Activated CD4-positive, alpha-beta T cell treated with anti-CD3 and anti-CD28 coated beads, Interleukin-2, amount 10 ng/mL, durations not matched to agents 24 days and 14 days (primary cell): ENCODE results near the gene KIF13A. TPM values are rescaled to one million over a fixed set of nuclear protein-coding genes. Genes with fewer than 3 reads are reported as not detected.
"Not testable (repeated sequence)": the region's sequence is repeated elsewhere in the genome, so short reads cannot be mapped to it uniquely, and the experiment has no call there.

Source experiments
- DNase-seq: peaks from one replicate; pipeline ENCODE4 v3.0.0; 2022
- H3K27ac Mint-ChIP-seq: one replicate; pipeline ENCODE4 v1.8.0; 2022; ENCODE audit warnings: mild to moderate bottlenecking, mixed read lengths
- H3K27me3 Mint-ChIP-seq: one replicate; pipeline ENCODE4 v1.8.0; 2022; ENCODE audit warnings: mixed read lengths
- H3K36me3 Mint-ChIP-seq: one replicate; pipeline ENCODE4 v1.8.0; 2022; ENCODE audit warnings: low read depth, mild to moderate bottlenecking, mixed read lengths
- H3K4me1 Mint-ChIP-seq: one replicate; pipeline ENCODE4 v1.8.0; 2021; ENCODE audit warnings: mixed read lengths
- H3K4me3 Mint-ChIP-seq: one replicate; pipeline ENCODE4 v1.8.0; 2022; ENCODE audit warnings: mild to moderate bottlenecking, moderate library complexity, mixed read lengths
- H3K9me3 Mint-ChIP-seq: one replicate; pipeline ENCODE4 v1.8.0; 2021; ENCODE audit warnings: mixed read lengths
- intact Hi-C: fragments of 100-400 bp; cut with micrococcal nuclease; formaldehyde crosslinking; loops from one replicate; pipeline ENCODE4 v1.15.1; 2023
- total RNA-seq: library from RNA; stranded (reverse); gene quantifications from 2 replicates; pipeline ENCODE4 v1.2.3, GENCODE V29; 2022

The KIF13A gene
- total RNA-seq, 1 donor from 2014 or later = not detected

GRCh38 chr6:17928514-17929430 is 58.7 kb downstream of the KIF13A start:
- no peak for DNase-seq
- H3K9me3 Mint-ChIP-seq = no peaks in the 10 kb centered on the region
- H3K27me3 Mint-ChIP-seq = peaks cover 22% of the 10 kb centered on the region
- no peaks in the 10 kb centered on the region for H3K4me1 Mint-ChIP-seq
- no peak overlapping the region for H3K27ac Mint-ChIP-seq
- intact Hi-C loops = no loop called here
- no peaks in the 10 kb centered on the region for H3K36me3 Mint-ChIP-seq
- no peak overlapping the region for H3K4me3 Mint-ChIP-seq

- H3K27me3 Mint-ChIP-seq = peaks cover 25% of the 10 kb centered on the region
- intact Hi-C loops = no loop called here
- H3K27ac Mint-ChIP-seq = no peak overlapping the region
- H3K4me3 Mint-ChIP-seq = no peak overlapping the region
- DNase-seq = no peak
- no peaks in the 10 kb centered on the region for H3K4me1 Mint-ChIP-seq
- H3K36me3 Mint-ChIP-seq = no peaks in the 10 kb centered on the region
- no peaks in the 10 kb centered on the region for H3K9me3 Mint-ChIP-seq
These were observed 59.7 kb downstream of the KIF13A start for GRCh38 chr6:17927705-17928104.

- H3K27ac Mint-ChIP-seq = no peak overlapping the region
- DNase-seq = no peak
- no peaks in the 10 kb centered on the region for H3K9me3 Mint-ChIP-seq
- intact Hi-C loops = no loop called here
- peaks cover 16% of the 10 kb centered on the region for H3K27me3 Mint-ChIP-seq
- H3K4me1 Mint-ChIP-seq = no peaks in the 10 kb centered on the region
- H3K36me3 Mint-ChIP-seq = no peaks in the 10 kb centered on the region
- H3K4me3 Mint-ChIP-seq = no peak overlapping the region
These were observed 64.0 kb downstream of the KIF13A start for GRCh38 chr6:17923401-17923863.

- H3K36me3 Mint-ChIP-seq = no peaks in the 10 kb centered on the region
- DNase-seq = no peak
- peaks cover 22% of the 10 kb centered on the region for H3K27me3 Mint-ChIP-seq
- no peak overlapping the region for H3K27ac Mint-ChIP-seq
- intact Hi-C loops = no loop called here
- H3K4me1 Mint-ChIP-seq = no peaks in the 10 kb centered on the region
- no peak overlapping the region for H3K4me3 Mint-ChIP-seq
- no peaks in the 10 kb centered on the region for H3K9me3 Mint-ChIP-seq
These were observed 66.0 kb downstream of the KIF13A start for GRCh38 chr6:17921454-17921853.

GRCh38 chr6:17919496-17919895 is 67.9 kb downstream of the KIF13A start:
- no peak for DNase-seq
- Mint-ChIP-seq H3K9me3 (no peaks in the 10 kb centered on the region), H3K27me3 (peaks cover 16% of the 10 kb centered on the region), H3K4me3 (no peak overlapping the region), H3K36me3 (no peaks in the 10 kb centered on the region), H3K4me1 (no peaks in the 10 kb centered on the region), H3K27ac (no peak overlapping the region)
- intact Hi-C loops = no loop called here

- intact Hi-C loops = no loop called here
- Mint-ChIP-seq H3K27ac (no peak overlapping the region), H3K36me3 (no peaks in the 10 kb centered on the region), H3K4me1 (no peaks in the 10 kb centered on the region), H3K27me3 (peaks cover 14% of the 10 kb centered on the region), H3K4me3 (no peak overlapping the region), H3K9me3 (no peaks in the 10 kb centered on the region)
- DNase-seq = no peak
These were observed 69.3 kb downstream of the KIF13A start for GRCh38 chr6:17917837-17918763.

- Mint-ChIP-seq H3K9me3 (no peaks in the 10 kb centered on the region), H3K4me1 (peaks cover 4% of the 10 kb centered on the region), H3K27ac (no peak overlapping the region), H3K4me3 (no peak overlapping the region), H3K36me3 (no peaks in the 10 kb centered on the region), H3K27me3 (peaks cover 14% of the 10 kb centered on the region)
- no peak for DNase-seq
- intact Hi-C loops = no loop called here
These were observed 72.8 kb downstream of the KIF13A start for GRCh38 chr6:17914651-17915050.

GRCh38 chr6:17912521-17912920 is 74.9 kb downstream of the KIF13A start:
- intact Hi-C loops = no loop called here
- H3K9me3 Mint-ChIP-seq = peaks cover 9% of the 10 kb centered on the region
- peaks cover 10% of the 10 kb centered on the region for H3K4me1 Mint-ChIP-seq
- DNase-seq = no peak
- H3K27me3 Mint-ChIP-seq = peaks cover 15% of the 10 kb centered on the region
- no peak overlapping the region for H3K4me3 Mint-ChIP-seq
- no peak overlapping the region for H3K27ac Mint-ChIP-seq
- H3K36me3 Mint-ChIP-seq = peaks cover 3% of the 10 kb centered on the region

- DNase-seq, H3K4me3 Mint-ChIP-seq, H3K27ac Mint-ChIP-seq, H3K36me3 Mint-ChIP-seq, intact Hi-C loops: not testable (repeated sequence)
- Mint-ChIP-seq H3K9me3 (peaks cover 13% of the 10 kb centered on the region), H3K4me1 (peaks cover 14% of the 10 kb centered on the region), H3K27me3 (peaks cover 19% of the 10 kb centered on the region)
These were observed 75.8 kb downstream of the KIF13A start for GRCh38 chr6:17911656-17912055.

GRCh38 chr6:17910189-17910588 is 77.2 kb downstream of the KIF13A start:
- peaks cover 3% of the 10 kb centered on the region for H3K36me3 Mint-ChIP-seq
- peaks cover 14% of the 10 kb centered on the region for H3K4me1 Mint-ChIP-seq
- peaks cover 21% of the 10 kb centered on the region for H3K27me3 Mint-ChIP-seq
- no peak overlapping the region for H3K4me3 Mint-ChIP-seq
- H3K27ac Mint-ChIP-seq = no peak overlapping the region
- intact Hi-C loops = no loop called here
- DNase-seq = no peak
- peaks cover 13% of the 10 kb centered on the region for H3K9me3 Mint-ChIP-seq

- H3K27me3 Mint-ChIP-seq = peaks cover 20% of the 10 kb centered on the region
- DNase-seq = no peak
- peaks cover 13% of the 10 kb centered on the region for H3K9me3 Mint-ChIP-seq
- H3K27ac Mint-ChIP-seq = no peak overlapping the region
- intact Hi-C loops = no loop called here
- H3K36me3 Mint-ChIP-seq = peaks cover 3% of the 10 kb centered on the region
- no peak overlapping the region for H3K4me3 Mint-ChIP-seq
- H3K4me1 Mint-ChIP-seq = peaks cover 14% of the 10 kb centered on the region
These were observed 78.6 kb downstream of the KIF13A start for GRCh38 chr6:17908831-17909230.

GRCh38 chr6:17907406-17908229 is 79.8 kb downstream of the KIF13A start:
- Mint-ChIP-seq H3K4me1 (peaks cover 14% of the 10 kb centered on the region), H3K4me3 (no peak overlapping the region), H3K9me3 (peaks cover 13% of the 10 kb centered on the region), H3K36me3 (peaks cover 3% of the 10 kb centered on the region), H3K27ac (no peak overlapping the region), H3K27me3 (peaks cover 21% of the 10 kb centered on the region)
- intact Hi-C loops = no loop called here
- DNase-seq = peak; percentile 58
